Measurements from ENCODE around the gene WDSUB1.

The WDSUB1 gene

GRCh38 chr2:159262904-159263303, 23.6 kb downstream of the WDSUB1 start:
- no peak for DNase-seq

DNA sequence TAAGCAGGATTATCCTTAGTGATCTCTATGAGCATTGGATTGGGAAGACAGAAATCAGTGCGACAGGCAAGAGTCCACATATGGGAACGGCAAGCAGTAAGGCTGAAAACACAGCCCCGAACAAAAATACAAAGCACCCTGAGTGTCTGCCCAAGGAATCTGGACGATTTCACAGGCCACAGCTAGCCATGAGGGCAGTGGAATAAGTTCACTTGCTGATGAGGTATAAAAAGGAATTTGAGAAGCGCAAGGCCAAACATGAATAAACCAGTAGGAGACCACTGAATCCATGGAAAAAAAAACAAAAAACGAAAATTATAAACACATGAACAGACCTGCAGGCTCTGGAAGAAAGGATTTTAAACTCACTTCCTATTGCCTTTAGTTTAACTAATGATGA, 24.3 kb downstream of the WDSUB1 start:
- peak; percentile 33 for DNase-seq

GRCh38 chr2:159256159-159256558, 30.3 kb downstream of the WDSUB1 start:
- DNase-seq, result no peak

DNA sequence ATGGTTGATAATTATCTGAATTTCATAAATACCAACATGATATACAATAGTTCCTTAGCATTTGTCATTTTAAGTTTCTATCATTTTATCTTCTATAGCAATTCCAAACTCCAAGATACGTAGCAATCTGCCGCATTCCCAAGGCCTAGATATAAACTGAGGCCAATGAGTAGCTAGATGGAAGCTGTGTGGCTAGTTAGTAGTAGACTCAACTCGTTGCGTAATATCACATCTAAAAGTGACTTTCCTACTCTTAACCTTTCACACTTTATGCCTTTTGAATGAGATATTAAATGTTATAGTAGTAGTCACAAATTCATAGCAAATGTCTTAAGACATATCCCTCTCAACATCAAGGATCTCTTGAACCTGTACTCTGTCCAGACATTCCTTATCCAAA, 33.6 kb downstream of the WDSUB1 start:
- DNase-seq, result no peak

DNA sequence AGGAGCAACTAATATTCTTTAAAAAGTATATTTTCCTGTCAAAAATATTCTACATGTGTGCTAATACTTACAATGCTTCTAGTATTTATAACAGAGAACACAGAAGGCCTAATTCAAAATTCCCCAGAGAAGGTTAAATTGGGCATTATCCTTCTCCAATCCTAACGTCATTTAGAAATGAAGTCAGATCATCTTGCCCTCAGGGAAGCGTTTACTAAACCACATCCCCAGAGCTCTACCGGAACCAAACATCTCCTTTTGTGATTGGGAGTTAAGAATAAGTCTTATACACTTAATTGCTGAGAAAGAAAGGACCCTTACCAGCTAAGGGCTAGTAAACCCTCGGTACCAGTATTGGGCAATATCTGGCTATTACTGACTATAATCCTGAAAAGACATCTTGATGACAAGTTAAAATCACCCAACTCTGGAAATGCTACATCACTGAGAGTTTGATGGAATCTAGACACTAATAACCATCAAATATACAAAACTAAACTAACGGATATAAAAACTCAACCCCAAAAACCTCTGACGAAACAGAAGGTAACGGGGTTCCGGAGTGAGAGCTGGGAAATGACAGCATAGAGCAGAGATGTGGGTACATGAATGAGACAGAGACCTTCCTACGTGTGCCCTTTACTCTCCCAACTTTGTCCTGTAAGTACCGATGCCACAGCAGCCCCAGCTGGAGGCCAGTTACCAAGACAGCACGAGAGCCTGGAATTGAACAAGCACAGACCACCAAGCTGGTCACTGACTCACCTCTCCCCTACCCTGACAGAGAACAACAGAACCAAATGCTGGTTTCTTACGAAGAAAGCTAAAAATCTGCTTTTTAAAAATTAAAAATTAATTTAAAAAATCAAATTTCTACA, 35.0 kb downstream of the WDSUB1 start:
- no peak for DNase-seq

GRCh38 chr2:159249990-159250715, 36.4 kb downstream of the WDSUB1 start:
- DNase-seq, result peak; percentile 39

DNA sequence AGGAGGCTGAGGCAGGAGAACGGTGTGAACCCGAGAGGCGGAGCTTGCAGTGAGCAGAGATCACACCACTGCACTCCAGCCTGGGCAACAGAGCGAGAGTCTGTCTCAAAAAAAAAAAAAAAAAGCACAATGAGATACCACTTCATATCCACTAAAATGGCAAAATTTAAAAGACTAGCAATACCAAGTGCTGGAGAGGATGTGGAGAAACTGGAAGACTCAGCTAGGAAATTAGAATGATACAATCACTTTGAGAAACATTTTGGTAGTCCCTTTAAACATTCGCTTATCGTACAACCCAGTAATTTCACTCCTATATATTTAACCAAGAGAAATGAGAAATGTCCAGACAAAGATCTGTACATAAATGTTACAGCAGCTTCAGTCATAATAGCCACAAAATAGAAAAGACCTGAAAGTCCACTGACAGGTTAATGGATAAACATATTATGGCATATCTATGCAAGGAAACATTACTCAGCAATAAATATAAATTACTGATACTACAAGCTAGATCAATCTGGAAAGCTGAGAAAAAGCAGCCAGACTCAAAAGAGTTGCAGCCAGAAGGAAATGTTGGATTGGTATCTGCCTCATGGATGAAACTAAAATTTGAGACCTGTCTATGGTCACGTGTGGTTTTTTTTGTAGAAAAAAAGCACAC, 40.0 kb downstream of the WDSUB1 start:
- no peak for DNase-seq

DNA sequence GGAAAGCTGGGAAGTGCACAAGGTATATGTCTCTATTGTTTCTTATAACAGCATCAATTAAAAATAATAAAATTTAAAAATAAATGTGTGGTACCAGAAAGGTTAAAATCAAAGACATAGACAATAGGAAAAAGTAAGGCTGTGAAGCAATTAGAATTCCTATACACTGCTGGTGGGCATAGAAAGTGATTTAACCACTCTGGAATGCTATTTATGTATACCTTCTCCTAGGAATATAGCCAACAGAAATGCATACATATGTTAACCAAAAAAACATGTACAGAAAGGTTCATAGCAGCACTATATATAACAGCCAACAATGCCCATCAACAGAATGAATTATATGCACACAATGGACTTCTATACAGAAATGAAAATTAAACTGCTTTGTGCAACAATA, 43.0 kb downstream of the WDSUB1 start:
- peak; percentile 76 for DNase-seq

DNA sequence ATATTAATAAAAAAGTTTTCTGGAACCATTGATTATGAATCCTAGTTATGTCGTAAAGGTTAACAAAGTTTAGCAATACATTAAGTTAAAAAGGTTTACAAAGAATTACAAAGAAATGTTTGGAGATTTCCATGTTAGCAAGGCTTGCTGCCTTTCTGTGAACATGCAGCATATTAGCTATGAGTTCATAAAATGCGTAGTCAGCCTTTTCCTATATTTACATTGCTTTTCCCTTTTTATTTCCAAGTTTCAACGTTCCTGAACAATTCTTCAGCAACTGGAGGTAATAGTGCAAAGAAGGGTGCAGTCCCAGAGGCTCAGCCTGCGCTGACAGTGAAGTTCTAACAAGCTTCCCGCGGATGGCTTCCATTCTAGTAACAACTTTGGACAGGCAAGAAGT, 51.6 kb downstream of the WDSUB1 start:
- no peak for DNase-seq

DNA sequence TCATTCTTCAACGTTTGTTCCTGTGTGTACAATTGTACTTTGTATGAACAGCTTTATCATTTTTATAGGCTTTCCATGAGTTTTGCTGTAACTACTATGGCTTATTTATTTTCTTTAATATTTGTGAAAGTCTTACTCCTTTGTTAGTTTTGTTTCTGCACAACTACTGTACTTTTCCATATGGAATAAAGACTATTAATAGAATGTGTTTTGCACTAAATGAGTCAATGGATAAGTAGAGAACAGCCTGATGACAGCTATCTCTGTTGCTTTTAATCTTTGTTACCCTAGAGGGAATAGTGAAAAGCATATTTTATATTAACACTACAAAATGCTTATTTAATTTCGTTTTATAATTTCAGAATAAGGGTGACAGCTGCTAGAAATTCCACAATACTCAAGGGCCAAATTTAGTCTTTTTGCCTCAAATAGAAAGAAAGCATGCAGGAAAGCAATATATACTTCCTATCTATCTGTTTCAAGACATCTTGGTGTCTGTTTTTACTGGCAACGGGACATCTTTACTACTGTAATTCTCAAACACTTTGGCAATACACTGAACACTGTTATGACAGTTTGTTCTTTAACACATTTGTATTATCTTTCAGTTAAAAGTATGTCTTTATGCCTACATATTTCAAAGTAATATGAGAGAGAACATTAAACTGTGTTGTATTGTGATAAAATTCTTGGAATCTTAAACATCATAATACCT, 53.9 kb downstream of the WDSUB1 start:
- no peak for DNase-seq

GRCh38 chr2:159230145-159230877, 56.2 kb downstream of the WDSUB1 start:
- DNase-seq, result no peak

DNA sequence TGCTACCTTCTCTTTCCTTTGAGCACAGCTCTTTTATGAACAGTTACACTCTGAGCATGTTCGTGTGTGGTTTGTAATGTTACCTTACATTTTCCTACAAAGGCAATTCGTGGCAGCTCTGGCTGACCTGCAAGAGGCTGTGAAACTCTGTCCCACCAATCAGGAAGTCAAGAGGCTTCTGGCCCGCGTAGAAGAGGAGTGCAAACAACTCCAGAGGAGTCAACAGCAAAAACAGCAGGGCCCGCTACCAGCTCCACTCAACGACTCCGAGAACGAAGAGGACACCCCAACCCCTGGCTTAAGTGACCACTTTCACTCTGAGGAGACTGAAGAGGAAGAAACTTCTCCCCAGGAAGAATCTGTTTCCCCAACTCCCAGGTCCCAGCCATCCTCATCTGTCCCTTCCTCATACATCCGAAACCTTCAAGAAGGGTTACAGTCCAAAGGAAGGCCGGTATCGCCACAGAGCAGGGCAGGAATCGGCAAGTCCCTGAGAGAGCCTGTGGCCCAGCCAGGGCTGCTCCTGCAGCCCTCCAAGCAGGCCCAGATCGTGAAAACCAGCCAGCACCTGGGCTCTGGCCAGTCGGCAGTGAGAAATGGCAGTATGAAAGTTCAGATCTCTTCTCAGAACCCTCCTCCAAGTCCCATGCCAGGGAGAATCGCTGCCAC, 56.9 kb downstream of the WDSUB1 start:
- no peak for DNase-seq

- peak; percentile 82 for DNase-seq
Measured at GRCh38 chr2:159228081-159228581, 58.4 kb downstream of the WDSUB1 start.

- DNase-seq, result no peak
Measured at GRCh38 chr2:159227467-159227866, 59.0 kb downstream of the WDSUB1 start.

GRCh38 chr2:159226608-159227385, 59.7 kb downstream of the WDSUB1 start:
- no peak for DNase-seq

DNA sequence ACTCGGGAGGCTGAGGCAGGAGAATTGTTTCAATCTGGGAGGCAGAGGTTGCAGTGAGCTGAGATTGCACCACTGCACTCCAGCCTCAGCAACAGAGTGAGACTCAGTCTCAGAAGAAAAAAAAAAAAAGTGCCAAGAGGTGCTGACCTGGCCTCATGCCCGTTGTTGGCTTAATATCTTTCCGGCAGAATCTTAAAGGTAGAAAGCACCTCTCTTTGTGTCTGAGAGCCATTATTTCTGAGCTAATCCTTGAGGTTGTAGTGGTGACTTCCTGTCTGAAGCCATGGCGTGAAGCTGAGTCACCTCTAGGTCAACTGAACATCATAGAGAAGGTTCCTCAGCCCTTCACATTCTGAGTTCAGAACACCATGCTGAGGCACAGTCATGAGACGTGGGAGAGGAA, 60.4 kb downstream of the WDSUB1 start:
- no peak for DNase-seq

DNA sequence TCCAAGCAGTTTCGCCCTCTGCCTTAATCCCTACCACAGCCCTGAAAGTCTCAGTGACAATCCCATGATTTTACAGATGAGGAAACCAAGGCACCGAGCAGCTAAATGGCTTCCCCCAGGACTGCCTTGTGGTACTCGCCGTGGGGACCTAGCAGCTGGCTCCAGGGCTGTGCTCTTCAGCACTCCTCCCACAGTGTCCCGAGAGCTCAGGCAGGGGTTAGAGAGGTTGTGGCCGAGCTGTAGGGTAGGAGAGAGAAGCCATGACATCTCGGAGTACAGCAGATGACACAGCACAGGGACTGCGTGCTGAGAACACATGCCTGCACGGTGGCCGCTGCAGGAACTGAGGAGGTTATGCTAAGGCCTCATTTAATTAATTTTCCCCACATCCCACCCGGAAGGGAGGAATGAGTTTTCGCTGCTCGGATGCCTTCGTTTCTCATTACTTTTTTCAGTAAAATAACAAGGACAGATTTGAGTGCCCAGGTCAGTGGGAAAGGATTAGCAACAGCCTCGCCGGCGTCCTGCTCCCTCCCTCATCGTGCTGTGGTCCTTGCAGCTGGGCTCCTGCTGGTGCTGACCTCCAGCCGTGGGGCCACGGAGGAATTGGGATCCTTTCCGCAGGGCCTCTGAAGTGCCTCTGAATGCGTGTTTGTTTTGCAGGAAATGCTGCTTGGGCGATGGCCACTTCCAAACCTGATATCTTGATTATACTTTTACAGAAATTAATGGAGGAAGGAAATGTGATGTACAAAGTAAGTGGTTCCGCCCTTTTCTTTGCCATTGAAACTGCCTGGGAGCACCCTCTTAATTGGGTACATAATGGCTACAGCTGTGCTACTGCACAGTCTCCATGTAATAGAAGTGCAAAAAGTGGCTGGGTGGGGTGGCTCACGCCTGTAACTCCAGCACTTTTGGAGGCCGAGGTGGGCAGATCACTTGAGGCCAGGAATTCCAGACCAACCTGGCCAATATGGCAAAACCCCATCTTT, 61.2 kb downstream of the WDSUB1 start:
- no peak for DNase-seq

- DNase-seq, result no peak
Measured at GRCh38 chr2:159224061-159224813, 62.3 kb downstream of the WDSUB1 start.

All from fibroblast of upper back skin (primary cell).